GM21367 (cell line): ENCODE data around the gene PAM.

Experiments used
- ATAC-seq: cut with Tn5 transposase; IDR thresholded peaks from one replicate; pipeline ENCODE4 v1.9.1; 2021; ENCODE audit not compliant: unreplicated experiment

The PAM gene

GRCh38 chr5:102777099-102777498, 22.0 kb downstream of the PAM start:
- no peak for ATAC-seq

- no peak for ATAC-seq
Observed at GRCh38 chr5:102778478-102778877, 23.4 kb downstream of the PAM start.

- no peak for ATAC-seq
Observed at GRCh38 chr5:102781359-102781758, 26.3 kb downstream of the PAM start.

GRCh38 chr5:102781786-102782185, 26.7 kb downstream of the PAM start:
- ATAC-seq, result no peak

- ATAC-seq, result no peak
Observed at GRCh38 chr5:102782217-102782872, 27.2 kb downstream of the PAM start.

- ATAC-seq, result no peak
Observed at GRCh38 chr5:102787134-102787533, 32.0 kb downstream of the PAM start.

GRCh38 chr5:102788788-102789187, 33.7 kb downstream of the PAM start:
- no peak for ATAC-seq

GRCh38 chr5:102789469-102789868, 34.4 kb downstream of the PAM start:
- ATAC-seq, result no peak

- ATAC-seq, result no peak
Observed at GRCh38 chr5:102790748-102791147, 35.6 kb downstream of the PAM start.

GRCh38 chr5:102792705-102793104, 37.6 kb downstream of the PAM start:
- ATAC-seq, result no peak

- ATAC-seq, result no peak
Observed at GRCh38 chr5:102794047-102794446, 38.9 kb downstream of the PAM start.

- ATAC-seq, result no peak
Observed at GRCh38 chr5:102794677-102795331, 39.7 kb downstream of the PAM start.

GRCh38 chr5:102795526-102795925, 40.4 kb downstream of the PAM start:
- no peak for ATAC-seq

- no peak for ATAC-seq
Observed at GRCh38 chr5:102796009-102796408, 40.9 kb downstream of the PAM start.

GRCh38 chr5:102796498-102796897, 41.4 kb downstream of the PAM start:
- no peak for ATAC-seq

- ATAC-seq, result no peak
Observed at GRCh38 chr5:102797322-102797884, 42.3 kb downstream of the PAM start.

GRCh38 chr5:102798104-102798785, 43.1 kb downstream of the PAM start:
- no peak for ATAC-seq

- no peak for ATAC-seq
Observed at GRCh38 chr5:102799017-102799416, 43.9 kb downstream of the PAM start.

GRCh38 chr5:102800427-102800826, 45.3 kb downstream of the PAM start:
- ATAC-seq, result no peak

- no peak for ATAC-seq
Observed at GRCh38 chr5:102801371-102801770, 46.3 kb downstream of the PAM start.

GRCh38 chr5:102802708-102803458, 47.8 kb downstream of the PAM start:
- ATAC-seq, result no peak
